Measurements from ENCODE around the gene HOXA11. TPM values are rescaled to one million over a fixed set of nuclear protein-coding genes. Genes with fewer than 3 reads are reported as not detected.

The HOXA11 gene
- total and polyA plus RNA-seq, 3 donors from 2014 or later: 0.25 to 0.96 TPM; not detected in 1

DNA sequence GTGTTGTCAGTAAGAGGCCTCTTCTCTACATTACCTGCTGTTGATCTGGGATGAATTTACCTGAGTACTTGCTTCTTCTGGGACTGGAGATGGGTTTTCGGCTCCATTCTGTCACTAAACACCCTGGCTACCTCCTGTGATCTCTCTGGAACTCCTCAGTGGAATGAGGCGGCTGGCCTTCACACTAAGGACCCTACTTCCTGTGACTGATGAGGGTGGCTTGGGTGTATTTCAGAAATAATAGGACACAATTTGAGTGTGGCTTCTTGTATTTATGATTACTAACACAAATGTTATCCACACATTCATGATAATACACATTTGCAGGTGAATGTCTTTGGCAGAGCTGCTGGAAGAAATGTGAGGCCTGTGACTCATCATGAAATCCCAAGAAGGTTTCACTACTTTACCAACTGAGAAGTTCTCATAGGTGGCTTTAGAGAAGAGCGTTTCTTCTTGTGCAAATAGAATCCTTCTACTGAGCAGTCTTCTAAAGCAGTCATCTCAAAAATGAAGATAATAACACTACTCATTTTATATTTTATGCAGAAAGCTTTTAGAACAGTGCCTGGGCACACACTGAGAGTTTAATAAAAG, 36.3 kb upstream of the HOXA11 start:
- DNase-seq: no peak
- H3K27ac ChIP-seq: no peak overlapping the region
- no peaks in the 10 kb centered on the region for H3K9me3 ChIP-seq
- 91 to 96% methylated on average over 3 of the region's 3 CpGs for WGBS, 2 donors
- no peaks in the 10 kb centered on the region for H3K36me3 ChIP-seq (ENCODE audit: low read depth, missing control alignments)
- TF ChIP-seq, protein P1, sequence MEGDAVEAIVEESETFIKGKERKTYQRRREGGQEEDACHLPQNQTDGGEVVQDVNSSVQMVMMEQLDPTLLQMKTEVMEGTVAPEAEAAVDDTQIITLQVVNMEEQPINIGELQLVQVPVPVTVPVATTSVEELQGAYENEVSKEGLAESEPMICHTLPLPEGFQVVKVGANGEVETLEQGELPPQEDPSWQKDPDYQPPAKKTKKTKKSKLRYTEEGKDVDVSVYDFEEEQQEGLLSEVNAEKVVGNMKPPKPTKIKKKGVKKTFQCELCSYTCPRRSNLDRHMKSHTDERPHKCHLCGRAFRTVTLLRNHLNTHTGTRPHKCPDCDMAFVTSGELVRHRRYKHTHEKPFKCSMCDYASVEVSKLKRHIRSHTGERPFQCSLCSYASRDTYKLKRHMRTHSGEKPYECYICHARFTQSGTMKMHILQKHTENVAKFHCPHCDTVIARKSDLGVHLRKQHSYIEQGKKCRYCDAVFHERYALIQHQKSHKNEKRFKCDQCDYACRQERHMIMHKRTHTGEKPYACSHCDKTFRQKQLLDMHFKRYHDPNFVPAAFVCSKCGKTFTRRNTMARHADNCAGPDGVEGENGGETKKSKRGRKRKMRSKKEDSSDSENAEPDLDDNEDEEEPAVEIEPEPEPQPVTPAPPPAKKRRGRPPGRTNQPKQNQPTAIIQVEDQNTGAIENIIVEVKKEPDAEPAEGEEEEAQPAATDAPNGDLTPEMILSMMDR (IDR thresholded peaks at IDR 0.05): no peak
- no peak for TF ChIP-seq POLR2A (IDR thresholded peaks at IDR 0.05)
- H3K4me1 ChIP-seq: no peaks in the 10 kb centered on the region
- intact Hi-C loops (cut with DNase I; ENCODE audit: low total_unique reads): no loop called here
- no peak overlapping the region for H3K4me3 ChIP-seq
- H3K27me3 ChIP-seq: no peaks in the 10 kb centered on the region

DNA sequence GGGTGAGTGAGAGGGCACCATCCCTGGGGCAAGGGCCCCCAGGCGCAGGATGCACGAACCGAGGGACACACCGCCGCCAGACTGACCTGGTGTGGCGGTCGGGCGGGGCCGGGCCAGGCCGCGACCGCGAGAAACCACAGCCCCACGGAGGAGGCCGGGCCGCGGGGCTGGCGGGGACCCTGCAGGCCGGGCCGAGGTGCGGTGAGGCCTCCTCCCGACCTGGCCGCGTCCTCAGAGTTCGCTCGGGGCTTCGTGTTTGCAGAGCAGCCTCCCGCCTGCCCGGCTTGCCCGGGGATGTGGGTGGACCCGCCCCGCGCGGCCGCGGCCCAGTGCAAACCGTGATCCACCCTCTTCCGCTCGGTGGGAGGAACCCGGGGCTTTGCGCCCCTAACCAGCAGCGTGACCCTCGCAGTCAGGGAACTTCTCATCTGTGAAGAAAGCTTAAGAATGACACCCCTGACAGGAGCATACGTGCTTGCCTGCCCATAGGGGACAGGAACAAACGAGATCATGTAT, 35.5 kb upstream of the HOXA11 start:
- 26 to 37% methylated on average over 5 to 45 of the region's 45 CpGs for WGBS, 2 donors
- intact Hi-C loops (cut with DNase I; ENCODE audit: low total_unique reads): no loop called here
- Histone ChIP-seq H3K36me3 (ENCODE audit: low read depth, missing control alignments) (no peaks in the 10 kb centered on the region), H3K27me3 (no peaks in the 10 kb centered on the region), H3K27ac (no peak overlapping the region), H3K9me3 (no peaks in the 10 kb centered on the region), H3K4me1 (no peaks in the 10 kb centered on the region), H3K4me3 (no peak overlapping the region)
- TF ChIP-seq POLR2A (IDR thresholded peaks at IDR 0.05): no peak
- TF ChIP-seq, protein P1 (IDR thresholded peaks at IDR 0.05): no peak
- no peak for DNase-seq

DNA sequence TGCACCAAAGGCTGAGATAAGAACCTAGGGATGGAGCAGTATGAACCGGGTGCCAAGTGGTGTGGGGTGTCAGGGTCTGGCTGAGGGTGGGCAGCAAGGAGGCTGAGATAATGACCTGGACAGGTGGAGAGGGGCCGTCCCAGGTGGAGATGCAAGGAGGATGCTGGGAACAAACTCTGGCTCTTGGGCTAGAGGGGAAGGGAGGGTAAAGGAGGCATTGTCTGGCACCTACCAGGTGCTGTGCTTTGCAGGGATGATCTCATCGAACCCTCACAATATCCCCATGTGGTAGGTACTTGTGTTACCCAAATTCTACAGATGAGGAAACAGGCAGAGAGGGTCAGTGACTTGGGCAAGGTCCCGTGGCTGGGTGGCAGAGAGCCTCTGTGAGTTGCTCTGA, 34.8 kb upstream of the HOXA11 start:
- no peaks in the 10 kb centered on the region for H3K36me3 ChIP-seq (ENCODE audit: low read depth, missing control alignments)
- intact Hi-C loops (cut with DNase I; ENCODE audit: low total_unique reads): no loop called here
- DNase-seq: no peak
- no peak overlapping the region for H3K4me3 ChIP-seq
- TF ChIP-seq, protein P1 (IDR thresholded peaks at IDR 0.05): no peak
- TF ChIP-seq POLR2A (IDR thresholded peaks at IDR 0.05): no peak
- no peak overlapping the region for H3K27ac ChIP-seq
- no peaks in the 10 kb centered on the region for H3K27me3 ChIP-seq
- no peaks in the 10 kb centered on the region for H3K4me1 ChIP-seq
- 68 to 74% methylated on average over 4 of the region's 4 CpGs for WGBS, 2 donors
- H3K9me3 ChIP-seq: no peaks in the 10 kb centered on the region

DNA sequence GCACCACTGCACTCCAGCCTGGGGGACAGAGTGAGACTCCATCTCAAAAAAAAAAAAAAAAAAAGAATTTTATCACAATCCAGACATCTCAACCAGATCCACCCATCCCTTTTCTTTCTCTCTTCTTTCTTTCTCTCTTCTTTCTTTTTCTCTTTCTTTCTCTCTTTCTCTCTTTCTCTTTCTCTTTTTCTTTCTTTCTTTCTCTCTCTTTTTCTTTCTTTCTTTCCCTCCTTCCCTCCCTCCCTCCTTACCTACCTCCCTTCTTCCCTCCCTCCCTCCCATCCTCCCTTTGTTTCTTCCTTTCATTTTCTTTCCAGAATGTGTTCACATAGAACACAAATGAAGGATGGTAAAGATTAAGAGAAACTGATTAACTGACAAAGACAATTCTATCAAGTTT, 32.9 kb upstream of the HOXA11 start:
- Histone ChIP-seq H3K27ac (no peak overlapping the region), H3K9me3 (no peaks in the 10 kb centered on the region), H3K4me3 (no peak overlapping the region), H3K27me3 (peaks cover 4% of the 10 kb centered on the region), H3K36me3 (ENCODE audit: low read depth, missing control alignments) (no peaks in the 10 kb centered on the region), H3K4me1 (no peaks in the 10 kb centered on the region)
- DNase-seq: no peak
- intact Hi-C loops (cut with DNase I; ENCODE audit: low total_unique reads): no loop called here
- TF ChIP-seq POLR2A (IDR thresholded peaks at IDR 0.05): no peak
- TF ChIP-seq, protein P1 (IDR thresholded peaks at IDR 0.05): no peak

DNA sequence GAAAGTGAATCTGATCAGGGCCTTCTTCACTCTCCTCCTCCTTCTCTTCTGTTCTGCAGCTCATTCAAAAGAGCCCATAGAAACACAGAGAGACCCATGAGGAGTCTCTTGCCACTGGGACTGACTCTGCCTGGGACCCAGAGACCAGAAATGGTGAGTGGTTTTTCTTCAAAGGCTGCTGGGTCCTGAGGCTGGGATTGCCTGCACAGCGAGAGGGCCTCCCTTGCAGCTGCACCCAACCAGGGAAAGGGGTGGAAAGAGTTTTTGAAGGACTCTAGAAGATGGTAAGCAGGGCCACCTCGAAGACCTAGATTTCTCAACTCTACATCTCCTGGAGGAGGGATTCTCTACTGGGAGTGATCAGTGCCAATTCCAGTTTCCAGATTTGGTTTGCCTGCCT, 30.3 kb upstream of the HOXA11 start:
- no peaks in the 10 kb centered on the region for H3K36me3 ChIP-seq (ENCODE audit: low read depth, missing control alignments)
- H3K4me3 ChIP-seq: no peak overlapping the region
- H3K4me1 ChIP-seq: peaks cover 4% of the 10 kb centered on the region
- no peak overlapping the region for H3K27ac ChIP-seq
- no peaks in the 10 kb centered on the region for H3K9me3 ChIP-seq
- H3K27me3 ChIP-seq: peaks cover 4% of the 10 kb centered on the region
- no peak for DNase-seq
- no peak for TF ChIP-seq POLR2A (IDR thresholded peaks at IDR 0.05)
- TF ChIP-seq, protein P1 (IDR thresholded peaks at IDR 0.05): no peak
- intact Hi-C loops (cut with DNase I; ENCODE audit: low total_unique reads): no loop called here
- WGBS, 2 donors: 86 to 94% methylated on average over 2 of the region's 2 CpGs
